Astrocyte of the cerebellum (primary cell): ENCODE measurements around the gene PIGR.

Experiments used
- DNase-seq: peaks from one replicate; pipeline ENCODE4 v3.0.0-alpha.2; 2011; ENCODE audit warnings: low read depth
- H3K4me3 ChIP-seq: 2 replicates; pipeline ENCODE4 v1.5.1; 2011; ENCODE audit warnings: mild to moderate bottlenecking, low read depth, low read length, moderate library complexity
- CTCF ChIP-seq: IDR thresholded peaks from 2 replicates; pipeline ENCODE4 v1.5.1; 2012; ENCODE audit warnings: low read length, low read depth, moderate library complexity, mild to moderate bottlenecking; ENCODE audit errors: missing control alignments
- in situ Hi-C: cut with HindIII; loops from 2 replicates; pipeline ENCODE4 v1.10.0; 2017; ENCODE audit warnings: low sequenced_read_pairs

Gene PIGR

GRCh38 chr1:206940588-206940936 is 5.7 kb downstream of the PIGR start:
- DNase-seq: no peak
- H3K4me3 ChIP-seq: no peak overlapping the region
- in situ Hi-C loops: no loop called here
- no peak for TF ChIP-seq CTCF

- H3K4me3 ChIP-seq: no peak overlapping the region
- in situ Hi-C loops: no loop called here
- no peak for DNase-seq
- TF ChIP-seq CTCF: no peak
Observed at GRCh38 chr1:206939841-206940587, 6.3 kb downstream of the PIGR start.

GRCh38 chr1:206939131-206939530 is 7.1 kb downstream of the PIGR start:
- H3K4me3 ChIP-seq: no peak overlapping the region
- DNase-seq: no peak
- in situ Hi-C loops: no loop called here
- no peak for TF ChIP-seq CTCF

- in situ Hi-C loops: no loop called here
Observed at GRCh38 chr1:206937425-206937824, 8.8 kb downstream of the PIGR start.

GRCh38 chr1:206935491-206936067 is 10.7 kb downstream of the PIGR start:
- in situ Hi-C loops: no loop called here
- peak; percentile 35 for TF ChIP-seq CTCF
- DNase-seq: no peak
- H3K4me3 ChIP-seq: no peak overlapping the region

More at GRCh38 chr1:206937425-206937824, 8.8 kb downstream of the PIGR start:
- no peak overlapping the region for H3K4me3 ChIP-seq
- no peak for DNase-seq
- no peak for TF ChIP-seq CTCF

GRCh38 chr1:206933333-206933945 is 12.8 kb downstream of the PIGR start:
- DNase-seq: no peak
- in situ Hi-C loops: no loop called here
- no peak overlapping the region for H3K4me3 ChIP-seq
- TF ChIP-seq CTCF: peak; percentile 37
